DND-41 (cell line): ENCODE measurements around the gene ABCC9.

Source experiments
- EZH2 ChIP-seq: IDR thresholded peaks from 3 replicates; pipeline ENCODE4 v1.6.1; 2012; ENCODE audit warnings: borderline replicate concordance, low read depth, mild to moderate bottlenecking, moderate library complexity, low read length, inconsistent platforms; ENCODE audit not compliant: severe bottlenecking
- TF ChIP-seq, protein P1 (sequence below): IDR thresholded peaks from 2 replicates; pipeline ENCODE4 v1.5.1; 2012; ENCODE audit warnings: borderline replicate concordance, low read length, moderate library complexity, mild to moderate bottlenecking; ENCODE audit not compliant: poor library complexity, severe bottlenecking; ENCODE audit errors: extremely low read depth

- TF ChIP-seq, protein P1, sequence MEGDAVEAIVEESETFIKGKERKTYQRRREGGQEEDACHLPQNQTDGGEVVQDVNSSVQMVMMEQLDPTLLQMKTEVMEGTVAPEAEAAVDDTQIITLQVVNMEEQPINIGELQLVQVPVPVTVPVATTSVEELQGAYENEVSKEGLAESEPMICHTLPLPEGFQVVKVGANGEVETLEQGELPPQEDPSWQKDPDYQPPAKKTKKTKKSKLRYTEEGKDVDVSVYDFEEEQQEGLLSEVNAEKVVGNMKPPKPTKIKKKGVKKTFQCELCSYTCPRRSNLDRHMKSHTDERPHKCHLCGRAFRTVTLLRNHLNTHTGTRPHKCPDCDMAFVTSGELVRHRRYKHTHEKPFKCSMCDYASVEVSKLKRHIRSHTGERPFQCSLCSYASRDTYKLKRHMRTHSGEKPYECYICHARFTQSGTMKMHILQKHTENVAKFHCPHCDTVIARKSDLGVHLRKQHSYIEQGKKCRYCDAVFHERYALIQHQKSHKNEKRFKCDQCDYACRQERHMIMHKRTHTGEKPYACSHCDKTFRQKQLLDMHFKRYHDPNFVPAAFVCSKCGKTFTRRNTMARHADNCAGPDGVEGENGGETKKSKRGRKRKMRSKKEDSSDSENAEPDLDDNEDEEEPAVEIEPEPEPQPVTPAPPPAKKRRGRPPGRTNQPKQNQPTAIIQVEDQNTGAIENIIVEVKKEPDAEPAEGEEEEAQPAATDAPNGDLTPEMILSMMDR = no peak
- no peak for TF ChIP-seq EZH2
These were observed 183.5 kb downstream of the ABCC9 start for GRCh38 chr12:21757735-21758134.
